AG09309 (cell line): ENCODE measurements around the gene NINJ2.

Source experiments
- DNase-seq: peaks from one replicate; pipeline ENCODE4 v3.0.0-alpha.2; 2010; ENCODE audit warnings: low read depth
- H3K4me3 ChIP-seq: 2 replicates; pipeline ENCODE4 v1.5.1; 2011; ENCODE audit warnings: mild to moderate bottlenecking, low read depth, low read length, moderate library complexity; ENCODE audit not compliant: control insufficient read depth
- CTCF ChIP-seq: IDR thresholded peaks from 2 replicates; pipeline ENCODE4 v1.5.1; 2011; ENCODE audit warnings: mild to moderate bottlenecking, low read depth, low read length, inconsistent platforms; ENCODE audit not compliant: insufficient read depth, control insufficient read depth; ENCODE audit errors: missing control alignments

The NINJ2 gene

GRCh38 chr12:530308-530707 is 132.9 kb downstream of the NINJ2 start:
- H3K4me3 ChIP-seq = no peak overlapping the region
- no peak for TF ChIP-seq CTCF
- peak; percentile 63 for DNase-seq

GRCh38 chr12:527729-528128 is 135.5 kb downstream of the NINJ2 start:
- DNase-seq = no peak
- TF ChIP-seq CTCF = no peak
- no peak overlapping the region for H3K4me3 ChIP-seq

GRCh38 chr12:527241-527640 is 136.0 kb downstream of the NINJ2 start:
- no peak for DNase-seq

GRCh38 chr12:526089-526488 is 137.2 kb downstream of the NINJ2 start:
- DNase-seq = no peak
- TF ChIP-seq CTCF = no peak
- no peak overlapping the region for H3K4me3 ChIP-seq

More at GRCh38 chr12:527241-527640, 136.0 kb downstream of the NINJ2 start:
- TF ChIP-seq CTCF = no peak
- no peak overlapping the region for H3K4me3 ChIP-seq

- no peak for TF ChIP-seq CTCF
- no peak for DNase-seq
- no peak overlapping the region for H3K4me3 ChIP-seq
Measured at GRCh38 chr12:524167-524951, 138.9 kb downstream of the NINJ2 start.

GRCh38 chr12:522692-523378 is 140.4 kb downstream of the NINJ2 start:
- TF ChIP-seq CTCF = no peak
- H3K4me3 ChIP-seq = no peak overlapping the region
- DNase-seq = no peak
